Measurements from ENCODE around the gene DEPP1. TPM values are rescaled to one million over a fixed set of nuclear protein-coding genes. Genes with fewer than 3 reads are reported as not detected.

The DEPP1 gene
- total and polyA plus RNA-seq, 3 donors from 2014 or later: 29.1 to 84.9 (median 33.1) TPM

GRCh38 chr10:44991571-44991970 lies 13.0 kb upstream of the DEPP1 start:
- TF ChIP-seq CTCF (IDR thresholded peaks at IDR 0.05) (no peak), POLR2A (IDR thresholded peaks at IDR 0.05) (no peak)
- intact Hi-C loops (cut with DNase I; ENCODE audit: low total_unique reads): no loop called here
- H3K36me3 ChIP-seq (ENCODE audit: low read depth, missing control alignments): no peaks in the 10 kb centered on the region
- peak; percentile 55 for DNase-seq
- H3K4me3 ChIP-seq: no peak overlapping the region
- H3K9me3 ChIP-seq: no peaks in the 10 kb centered on the region
- no peak overlapping the region for H3K27ac ChIP-seq
- peaks cover 53% of the 10 kb centered on the region for H3K4me1 ChIP-seq
- no peaks in the 10 kb centered on the region for H3K27me3 ChIP-seq
- 34 to 41% methylated on average over 5 of the region's 5 CpGs for WGBS, 2 donors

- TF ChIP-seq POLR2A (IDR thresholded peaks at IDR 0.05) (no peak), CTCF (IDR thresholded peaks at IDR 0.05) (no peak)
- peaks cover 53% of the 10 kb centered on the region for H3K4me1 ChIP-seq
- intact Hi-C loops (cut with DNase I; ENCODE audit: low total_unique reads): no loop called here
Observed at GRCh38 chr10:44990965-44991364, 12.4 kb upstream of the DEPP1 start.

GRCh38 chr10:44990302-44990655 lies 11.7 kb upstream of the DEPP1 start:
- TF ChIP-seq CTCF (IDR thresholded peaks at IDR 0.05) (peak in 1 of 3 experiments; percentile 22), POLR2A (IDR thresholded peaks at IDR 0.05) (no peak)
- H3K9me3 ChIP-seq: no peaks in the 10 kb centered on the region
- no peak overlapping the region for H3K4me3 ChIP-seq
- intact Hi-C loops (cut with DNase I; ENCODE audit: low total_unique reads): no loop called here
- H3K27ac ChIP-seq: peak overlapping the region in 1 of 2 donors; percentile 7
- no peaks in the 10 kb centered on the region for H3K36me3 ChIP-seq (ENCODE audit: low read depth, missing control alignments)
- 55 to 72% methylated on average over 8 of the region's 8 CpGs for WGBS, 2 donors
- no peaks in the 10 kb centered on the region for H3K27me3 ChIP-seq
- DNase-seq: peak; percentile 64
- peaks cover 53% of the 10 kb centered on the region for H3K4me1 ChIP-seq

More at GRCh38 chr10:44990965-44991364, 12.4 kb upstream of the DEPP1 start:
- DNase-seq: no peak
- no peaks in the 10 kb centered on the region for H3K9me3 ChIP-seq
- no peak overlapping the region for H3K4me3 ChIP-seq
- 98% methylated on average over 4 to 7 of the region's 7 CpGs for WGBS, 2 donors
- H3K27ac ChIP-seq: peak overlapping the region in 1 of 2 donors; percentile 5
- H3K36me3 ChIP-seq (ENCODE audit: low read depth, missing control alignments): no peaks in the 10 kb centered on the region
- H3K27me3 ChIP-seq: no peaks in the 10 kb centered on the region

GRCh38 chr10:44989597-44990301 lies 11.1 kb upstream of the DEPP1 start:
- no peak for TF ChIP-seq CTCF (IDR thresholded peaks at IDR 0.05)
- TF ChIP-seq POLR2A (IDR thresholded peaks at IDR 0.05): no peak
- intact Hi-C loops (cut with DNase I; ENCODE audit: low total_unique reads): no loop called here
- no peaks in the 10 kb centered on the region for H3K27me3 ChIP-seq
- H3K27ac ChIP-seq: peak overlapping the region; percentile 7 to 53
- H3K4me3 ChIP-seq: no peak overlapping the region
- DNase-seq: peak; percentile 13
- 80 to 81% methylated on average over 14 of the region's 14 CpGs for WGBS, 2 donors
- H3K4me1 ChIP-seq: peaks cover 54% of the 10 kb centered on the region
- no peaks in the 10 kb centered on the region for H3K9me3 ChIP-seq
- no peaks in the 10 kb centered on the region for H3K36me3 ChIP-seq (ENCODE audit: low read depth, missing control alignments)
